HepG2 (cell line): ENCODE data around the gene SF1. TPM values are rescaled to one million over a fixed set of nuclear protein-coding genes. Genes with fewer than 3 reads are reported as not detected.

Source experiments
- ATM ChIP-seq: fragments of 450-650 bp; IDR thresholded peaks from 2 replicates; pipeline ENCODE4 v1.7.1; 2017; ENCODE audit warnings: mild to moderate bottlenecking, borderline replicate concordance
- CBFB ChIP-seq: sonication (generic); formaldehyde crosslinking; IDR thresholded peaks from 2 replicates; pipeline ENCODE4 v1.4.0; 2020; ENCODE audit warnings: missing genetic modification reagents
- CEBPB ChIP-seq: IDR thresholded peaks from 2 replicates; pipeline ENCODE4 v1.6.1; 2011; ENCODE audit warnings: low read depth, low read length, improper control_type of control experiment, borderline replicate concordance
- CHD2 ChIP-seq: IDR thresholded peaks from 2 replicates; pipeline ENCODE4 v1.6.1; 2011; ENCODE audit warnings: low read depth, low read length, improper control_type of control experiment
- FUBP1 ChIP-seq: sonication (generic); formaldehyde crosslinking; IDR thresholded peaks from 2 replicates; pipeline ENCODE4 v1.5.1; 2020; ENCODE audit warnings: missing genetic modification reagents, mild to moderate bottlenecking, borderline replicate concordance
- HMGXB4 ChIP-seq, 2 experiments: sonication (generic) in 1 of 2; formaldehyde crosslinking in 1 of 2; IDR thresholded peaks; 2 replicates each; pipeline versions ENCODE4 v1.4.0 to v1.6.1; 2018 to 2020; ENCODE audit warnings: missing genetic modification reagents in 2 of 2, borderline replicate concordance in 1 of 2, low read depth in 1 of 2, mild to moderate bottlenecking in 1 of 2, missing biosample characterization in 1 of 2
- ISL2 ChIP-seq: sonication (generic); formaldehyde crosslinking; IDR thresholded peaks from 2 replicates; pipeline ENCODE4 v1.5.0; 2020; ENCODE audit warnings: missing genetic modification reagents
- KDM1A ChIP-seq: IDR thresholded peaks from 2 replicates; pipeline ENCODE4 v1.6.1; 2016; ENCODE audit warnings: missing compliant biosample characterization
- KDM5A ChIP-seq: fragments of 200-600 bp; sonication (generic); IDR thresholded peaks from 2 replicates; pipeline ENCODE4 v1.7.0; 2018; ENCODE audit warnings: antibody characterized with exemption, mild to moderate bottlenecking, low read length, borderline replicate concordance
- NFYC ChIP-seq: IDR thresholded peaks from 2 replicates; pipeline ENCODE4 v1.6.1; 2016; ENCODE audit warnings: missing genetic modification reagents, missing compliant biosample characterization
- RAD21 ChIP-seq: fragments of 450-650 bp; formaldehyde crosslinking; IDR thresholded peaks from 2 replicates; pipeline ENCODE4 v1.5.0; 2020; ENCODE audit warnings: mild to moderate bottlenecking
- RBM39 ChIP-seq: fragments of 200-400 bp; formaldehyde crosslinking; IDR thresholded peaks from one replicate; pipeline ENCODE4 v1.6.1; 2018; ENCODE audit warnings: antibody characterized with exemption, mild to moderate bottlenecking, low read depth, low read length; ENCODE audit not compliant: poor library complexity, severe bottlenecking
- STAG1 ChIP-seq: sonication (generic); formaldehyde crosslinking; IDR thresholded peaks from 2 replicates; pipeline ENCODE4 v1.4.0; 2020; ENCODE audit warnings: missing genetic modification reagents
- TEF ChIP-seq: sonication (generic); formaldehyde crosslinking; IDR thresholded peaks from 2 replicates; pipeline ENCODE4 v1.5.0; 2020; ENCODE audit warnings: missing genetic modification reagents
- ZNF143 ChIP-seq: sonication (generic); formaldehyde crosslinking; IDR thresholded peaks from 2 replicates; pipeline ENCODE4 v1.4.0; 2020; ENCODE audit warnings: missing genetic modification reagents
- ZNF883 ChIP-seq: sonication (generic); formaldehyde crosslinking; IDR thresholded peaks from 2 replicates; pipeline ENCODE4 v1.5.1; 2020; ENCODE audit warnings: mild to moderate bottlenecking, missing genetic modification reagents; ENCODE audit errors: not compliant biosample characterization
- polyA plus RNA-seq, 8 experiments: library from polyadenylated mRNA; depleted of rRNA in 3 of 8; stranded (reverse) in 7 of 8; unstranded in 1 of 8; fragments of >200 nt; fragmentation: Illumina TruSeq in 4 of 8; extraction: Trizol in 4 of 8; gene quantifications; 2 replicates each; pipeline versions ENCODE4 v1.2.1 to v1.2.3, GENCODE V29; 2011 to 2016; ENCODE audit warnings: low read depth in 4 of 8, missing spikeins in 1 of 8, mixed read lengths in 1 of 8; ENCODE audit not compliant: insufficient read depth in 1 of 8
- total RNA-seq, 5 experiments: library from RNA; depleted of rRNA; stranded (reverse); fragments of >200 nt; fragmentation: Illumina TruSeq; extraction: Trizol; gene quantifications; 2 replicates each; pipeline ENCODE4 v1.2.3, GENCODE V29; 2016; ENCODE audit warnings: low read depth in 1 of 5
- TF ChIP-seq, protein P1 (sequence below): sonication (generic); formaldehyde crosslinking; IDR thresholded peaks from 2 replicates; pipeline ENCODE4 v1.5.1; 2020; ENCODE audit warnings: mild to moderate bottlenecking, missing genetic modification reagents, moderate library complexity
- TF ChIP-seq, protein P2 (sequence below): IDR thresholded peaks from 2 replicates; pipeline ENCODE4 v1.6.1; 2018; ENCODE audit warnings: missing genetic modification reagents
- TF ChIP-seq, protein P3 (sequence below): sonication (generic); formaldehyde crosslinking; IDR thresholded peaks from 2 replicates; pipeline ENCODE4 v1.9.0; 2022; ENCODE audit warnings: missing genetic modification reagents, mild to moderate bottlenecking, borderline replicate concordance

Gene SF1
- total and polyA plus RNA-seq, 2 of the 13 experiments (the other 11 are each of a cell fraction or from before 2014, with no cell fraction given), result 55.5 to 70.4 TPM

GRCh38 chr11:64723117-64723906 is 55.0 kb downstream of the SF1 start, which contains the start of gene NRXN2 (continued):
- TF ChIP-seq, protein P1, sequence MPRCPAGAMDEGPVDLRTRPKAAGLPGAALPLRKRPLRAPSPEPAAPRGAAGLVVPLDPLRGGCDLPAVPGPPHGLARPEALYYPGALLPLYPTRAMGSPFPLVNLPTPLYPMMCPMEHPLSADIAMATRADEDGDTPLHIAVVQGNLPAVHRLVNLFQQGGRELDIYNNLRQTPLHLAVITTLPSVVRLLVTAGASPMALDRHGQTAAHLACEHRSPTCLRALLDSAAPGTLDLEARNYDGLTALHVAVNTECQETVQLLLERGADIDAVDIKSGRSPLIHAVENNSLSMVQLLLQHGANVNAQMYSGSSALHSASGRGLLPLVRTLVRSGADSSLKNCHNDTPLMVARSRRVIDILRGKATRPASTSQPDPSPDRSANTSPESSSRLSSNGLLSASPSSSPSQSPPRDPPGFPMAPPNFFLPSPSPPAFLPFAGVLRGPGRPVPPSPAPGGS, result 0 out of 2 replicates have a peak, but pooled peaks have one; percentile 41
- TF ChIP-seq, protein P2, sequence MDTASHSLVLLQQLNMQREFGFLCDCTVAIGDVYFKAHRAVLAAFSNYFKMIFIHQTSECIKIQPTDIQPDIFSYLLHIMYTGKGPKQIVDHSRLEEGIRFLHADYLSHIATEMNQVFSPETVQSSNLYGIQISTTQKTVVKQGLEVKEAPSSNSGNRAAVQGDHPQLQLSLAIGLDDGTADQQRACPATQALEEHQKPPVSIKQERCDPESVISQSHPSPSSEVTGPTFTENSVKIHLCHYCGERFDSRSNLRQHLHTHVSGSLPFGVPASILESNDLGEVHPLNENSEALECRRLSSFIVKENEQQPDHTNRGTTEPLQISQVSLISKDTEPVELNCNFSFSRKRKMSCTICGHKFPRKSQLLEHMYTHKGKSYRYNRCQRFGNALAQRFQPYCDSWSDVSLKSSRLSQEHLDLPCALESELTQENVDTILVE (CRISPR knock-in tag), result no peak
- TF ChIP-seq CBFB (CRISPR knock-in tag) (0 out of 2 replicates have a peak, but pooled peaks have one; percentile 19), NFYC (CRISPR knock-in tag) (peak; percentile 88), CEBPB (no peak), HMGXB4 (CRISPR knock-in tag; IDR thresholded peaks at IDR 0.05; ENCODE audit: borderline replicate concordance in 1 of 2, low read depth in 1 of 2) (0 out of 4 replicates have a peak, but pooled peaks of 1 of the 2 experiments have one; percentile 30), ZNF143 (CRISPR knock-in tag) (peak; percentile 29; the same call in 1 of the 2 replicates), ISL2 (CRISPR knock-in tag) (0 out of 2 replicates have a peak, but pooled peaks have one; percentile 28), TEF (CRISPR knock-in tag) (no peak), RAD21 (CRISPR knock-in tag) (peak; percentile 41; the same call in 1 of the 2 replicates), KDM1A (CRISPR knock-in tag) (0 out of 2 replicates have a peak, but pooled peaks have one; percentile 50), ZNF883 (CRISPR knock-in tag) (peak; percentile 37), KDM5A (no peak), ATM (no peak), FUBP1 (CRISPR knock-in tag) (no peak), STAG1 (peak; percentile 56), RBM39 (peak; percentile 49), CHD2 (0 out of 2 replicates have a peak, but pooled peaks have one; percentile 32)
- TF ChIP-seq, protein P3, sequence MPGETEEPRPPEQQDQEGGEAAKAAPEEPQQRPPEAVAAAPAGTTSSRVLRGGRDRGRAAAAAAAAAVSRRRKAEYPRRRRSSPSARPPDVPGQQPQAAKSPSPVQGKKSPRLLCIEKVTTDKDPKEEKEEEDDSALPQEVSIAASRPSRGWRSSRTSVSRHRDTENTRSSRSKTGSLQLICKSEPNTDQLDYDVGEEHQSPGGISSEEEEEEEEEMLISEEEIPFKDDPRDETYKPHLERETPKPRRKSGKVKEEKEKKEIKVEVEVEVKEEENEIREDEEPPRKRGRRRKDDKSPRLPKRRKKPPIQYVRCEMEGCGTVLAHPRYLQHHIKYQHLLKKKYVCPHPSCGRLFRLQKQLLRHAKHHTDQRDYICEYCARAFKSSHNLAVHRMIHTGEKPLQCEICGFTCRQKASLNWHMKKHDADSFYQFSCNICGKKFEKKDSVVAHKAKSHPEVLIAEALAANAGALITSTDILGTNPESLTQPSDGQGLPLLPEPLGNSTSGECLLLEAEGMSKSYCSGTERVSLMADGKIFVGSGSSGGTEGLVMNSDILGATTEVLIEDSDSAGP (CRISPR knock-in tag), result peak; percentile 63; the same call in 1 of the 2 replicates
